ENCODE measurements around the gene CC2D2B. TPM values are rescaled to one million over a fixed set of nuclear protein-coding genes. Genes with fewer than 3 reads are reported as not detected.

CC2D2B gene
- total and polyA plus RNA-seq, 2 donors from 2014 or later, result 0.80 to 2.5 TPM

GRCh38 chr10:96074776-96075175 is 167.0 kb downstream of the CC2D2B start:
- intact Hi-C loops (cut with DNase I), result no loop called here
- Histone ChIP-seq H3K27ac (ENCODE audit: low read depth in 2 of 2, low read length in 2 of 2) (no peak overlapping the region), H3K9me3 (ENCODE audit: control insufficient read depth in 2 of 3, insufficient read depth in 1 of 3, low read length in 3 of 3) (no peaks in the 10 kb centered on the region), H3K4me3 (ENCODE audit: low read length in 3 of 3) (no peak overlapping the region), H3K9ac (ENCODE audit: low read length in 3 of 3) (no peak overlapping the region), H3K27me3 (ENCODE audit: control insufficient read depth, insufficient read depth, low read length) (no peaks in the 10 kb centered on the region), H3K4me1 (ENCODE audit: control insufficient read depth in 2 of 3, insufficient read depth in 2 of 3, low read depth in 1 of 3, low read length in 3 of 3) (no peaks in the 10 kb centered on the region), H3K36me3 (ENCODE audit: control insufficient read depth in 2 of 3, insufficient read depth in 3 of 3, low read length in 3 of 3) (no peaks in the 10 kb centered on the region)
- no peak for FAIRE-seq
- no peak for TF ChIP-seq CTCF (IDR thresholded peaks at IDR 0.05; ENCODE audit: borderline replicate concordance, extremely low read depth, insufficient read depth)
- no peak for DNase-seq

GRCh38 chr10:96075977-96076376 is 168.2 kb downstream of the CC2D2B start:
- TF ChIP-seq CTCF (IDR thresholded peaks at IDR 0.05; ENCODE audit: borderline replicate concordance, extremely low read depth, insufficient read depth), result no peak
- Histone ChIP-seq H3K27ac (ENCODE audit: low read depth in 2 of 2, low read length in 2 of 2) (no peak overlapping the region), H3K4me1 (ENCODE audit: control insufficient read depth in 2 of 3, insufficient read depth in 2 of 3, low read depth in 1 of 3, low read length in 3 of 3) (no peaks in the 10 kb centered on the region), H3K9ac (ENCODE audit: low read length in 3 of 3) (no peak overlapping the region), H3K9me3 (ENCODE audit: control insufficient read depth in 2 of 3, insufficient read depth in 1 of 3, low read length in 3 of 3) (no peaks in the 10 kb centered on the region), H3K36me3 (ENCODE audit: control insufficient read depth in 2 of 3, insufficient read depth in 3 of 3, low read length in 3 of 3) (no peaks in the 10 kb centered on the region), H3K27me3 (ENCODE audit: control insufficient read depth, insufficient read depth, low read length) (no peaks in the 10 kb centered on the region), H3K4me3 (ENCODE audit: low read length in 3 of 3) (no peak overlapping the region)
- intact Hi-C loops (cut with DNase I), result no loop called here
- DNase-seq (peak in 1 of 5 donors; percentile 15), FAIRE-seq (no peak)

GRCh38 chr10:96077156-96077555 is 169.4 kb downstream of the CC2D2B start:
- DNase-seq (no peak), FAIRE-seq (no peak)
- H3K36me3 ChIP-seq (ENCODE audit: control insufficient read depth in 2 of 3, insufficient read depth in 3 of 3, low read length in 3 of 3), result no peaks in the 10 kb centered on the region
- no peaks in the 10 kb centered on the region for H3K9me3 ChIP-seq (ENCODE audit: control insufficient read depth in 2 of 3, insufficient read depth in 1 of 3, low read length in 3 of 3)
- intact Hi-C loops (cut with DNase I), result no loop called here
- H3K27ac ChIP-seq (ENCODE audit: low read depth in 2 of 2, low read length in 2 of 2), result no peak overlapping the region
- H3K9ac ChIP-seq (ENCODE audit: low read length in 3 of 3), result no peak overlapping the region
- no peaks in the 10 kb centered on the region for H3K4me1 ChIP-seq (ENCODE audit: control insufficient read depth in 2 of 3, insufficient read depth in 2 of 3, low read depth in 1 of 3, low read length in 3 of 3)
- no peak overlapping the region for H3K4me3 ChIP-seq (ENCODE audit: low read length in 3 of 3)
- TF ChIP-seq CTCF (IDR thresholded peaks at IDR 0.05; ENCODE audit: borderline replicate concordance, extremely low read depth, insufficient read depth), result no peak
- no peaks in the 10 kb centered on the region for H3K27me3 ChIP-seq (ENCODE audit: control insufficient read depth, insufficient read depth, low read length)

- no peak for TF ChIP-seq CTCF (IDR thresholded peaks at IDR 0.05; ENCODE audit: borderline replicate concordance, extremely low read depth, insufficient read depth)
- no peak for DNase-seq
- Histone ChIP-seq H3K4me1 (ENCODE audit: control insufficient read depth in 2 of 3, insufficient read depth in 2 of 3, low read depth in 1 of 3, low read length in 3 of 3) (no peaks in the 10 kb centered on the region), H3K36me3 (ENCODE audit: control insufficient read depth in 2 of 3, insufficient read depth in 3 of 3, low read length in 3 of 3) (no peaks in the 10 kb centered on the region), H3K4me3 (ENCODE audit: low read length in 3 of 3) (no peak overlapping the region), H3K27me3 (ENCODE audit: control insufficient read depth, insufficient read depth, low read length) (no peaks in the 10 kb centered on the region), H3K9ac (ENCODE audit: low read length in 3 of 3) (no peak overlapping the region), H3K27ac (ENCODE audit: low read depth in 2 of 2, low read length in 2 of 2) (no peak overlapping the region), H3K9me3 (ENCODE audit: control insufficient read depth in 2 of 3, insufficient read depth in 1 of 3, low read length in 3 of 3) (no peaks in the 10 kb centered on the region)
- intact Hi-C loops (cut with DNase I), result no loop called here
- no peak for FAIRE-seq
These were observed 174.4 kb downstream of the CC2D2B start for GRCh38 chr10:96082153-96082552.
